HG02981 (cell line): ENCODE measurements around the gene ZNF608.
A peak's percentile ranks its signal among the peaks of the same experiment; 100 is the strongest.

Experiments used
- ATAC-seq: cut with Tn5 transposase; IDR thresholded peaks from one replicate; pipeline ENCODE4 v1.9.1; 2021; ENCODE audit warnings: mild to moderate bottlenecking, moderate library complexity; ENCODE audit not compliant: unreplicated experiment

ZNF608 gene

GRCh38 chr5:124755041-124755440, 8.6 kb upstream of the ZNF608 start:
- no peak for ATAC-seq

GRCh38 chr5:124754206-124754927, 7.9 kb upstream of the ZNF608 start:
- no peak for ATAC-seq

- no peak for ATAC-seq
Measured at GRCh38 chr5:124752854-124753720, 6.6 kb upstream of the ZNF608 start.

- no peak for ATAC-seq
Measured at GRCh38 chr5:124751031-124751430, 4.6 kb upstream of the ZNF608 start.

- ATAC-seq = peak; percentile 86
Measured at GRCh38 chr5:124748687-124749594, 2.5 kb upstream of the ZNF608 start.

GRCh38 chr5:124747791-124748686, 1.6 kb upstream of the ZNF608 start:
- peak; percentile 47 for ATAC-seq

- no peak for ATAC-seq
Measured at GRCh38 chr5:124746916-124747790, 714 bp upstream of the ZNF608 start.

- no peak for ATAC-seq
Measured at GRCh38 chr5:124745007-124745927, 1.2 kb downstream of the ZNF608 start.

- ATAC-seq = no peak
Measured at GRCh38 chr5:124744170-124744971, 2.1 kb downstream of the ZNF608 start.

- no peak for ATAC-seq
Measured at GRCh38 chr5:124743602-124744169, 2.8 kb downstream of the ZNF608 start.

- no peak for ATAC-seq
Measured at GRCh38 chr5:124742983-124743601, 3.3 kb downstream of the ZNF608 start.

GRCh38 chr5:124742521-124742920, 3.9 kb downstream of the ZNF608 start:
- ATAC-seq = no peak

GRCh38 chr5:124741711-124742496, 4.5 kb downstream of the ZNF608 start:
- no peak for ATAC-seq

GRCh38 chr5:124740991-124741583, 5.4 kb downstream of the ZNF608 start:
- no peak for ATAC-seq

GRCh38 chr5:124740071-124740470, 6.4 kb downstream of the ZNF608 start:
- ATAC-seq = no peak
